ENCODE measurements around the gene CYP4B1.
"Not testable (repeated sequence)": the region's sequence is repeated elsewhere in the genome, so short reads cannot be mapped to it uniquely, and the experiment has no call there.

Gene CYP4B1

DNA sequence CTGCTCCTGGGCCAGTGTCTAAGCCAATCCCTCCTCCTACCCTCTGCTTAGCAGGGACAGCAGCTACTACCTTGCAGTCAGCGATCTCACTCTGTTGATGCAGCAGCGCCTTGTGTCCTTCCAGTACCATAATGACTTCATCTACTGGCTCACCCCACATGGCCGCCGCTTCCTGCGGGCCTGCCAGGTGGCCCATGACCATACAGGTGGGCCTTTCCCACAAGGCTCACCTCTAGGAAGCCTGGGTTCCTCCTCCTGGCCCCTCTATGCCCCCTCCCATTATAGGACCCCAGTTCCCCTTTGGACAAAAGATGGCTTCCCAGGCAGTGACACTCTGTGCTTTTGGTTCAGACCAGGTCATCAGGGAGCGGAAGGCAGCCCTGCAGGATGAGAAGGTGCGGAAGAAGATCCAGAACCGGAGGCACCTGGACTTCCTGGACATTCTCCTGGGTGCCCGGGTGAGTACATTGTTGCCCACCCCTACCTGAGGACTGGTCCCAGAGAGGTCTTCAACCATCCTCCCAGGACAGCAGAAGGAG lies 15.1 kb downstream of the CYP4B1 start:
- H3K27ac ChIP-seq (ENCODE audit: low read depth, low read length) = no peak overlapping the region
- H3K4me3 ChIP-seq (ENCODE audit: low read depth in 1 of 2, low read length in 2 of 2) = no peak overlapping the region
- no peak overlapping the region for H3K9ac ChIP-seq (ENCODE audit: low read depth in 1 of 2, low read length in 2 of 2)
- no peaks in the 10 kb centered on the region for H3K9me3 ChIP-seq (ENCODE audit: control insufficient read depth in 1 of 2, low read length in 2 of 2)
- no peaks in the 10 kb centered on the region for H3K27me3 ChIP-seq (ENCODE audit: control insufficient read depth in 1 of 2, insufficient read depth in 2 of 2, low read length in 2 of 2)
- H3K4me1 ChIP-seq (ENCODE audit: control insufficient read depth in 1 of 2, insufficient read depth in 2 of 2, low read length in 2 of 2) = no peaks in the 10 kb centered on the region
- no peaks in the 10 kb centered on the region for H3K36me3 ChIP-seq (ENCODE audit: control insufficient read depth in 1 of 2, insufficient read depth in 2 of 2, low read length in 2 of 2)

DNA sequence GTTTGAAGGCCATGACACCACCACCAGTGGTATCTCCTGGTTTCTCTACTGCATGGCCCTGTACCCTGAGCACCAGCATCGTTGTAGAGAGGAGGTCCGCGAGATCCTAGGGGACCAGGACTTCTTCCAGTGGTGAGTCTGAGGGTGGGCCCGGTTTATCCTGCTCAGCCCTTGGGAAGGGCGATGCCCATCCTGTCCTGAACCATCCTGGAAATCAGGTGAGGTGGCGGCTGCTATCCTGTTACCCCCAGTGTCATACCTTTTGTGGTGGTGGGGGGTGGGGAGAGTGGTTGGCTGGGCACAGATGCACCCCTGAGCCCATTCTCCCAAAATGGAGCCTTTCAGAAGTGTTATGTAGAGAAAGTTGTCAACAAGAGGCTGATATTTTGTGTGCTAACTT lies 16.3 kb downstream of the CYP4B1 start:
- Histone ChIP-seq H3K9ac (ENCODE audit: low read depth in 1 of 2, low read length in 2 of 2) (no peak overlapping the region), H3K4me1 (ENCODE audit: control insufficient read depth in 1 of 2, insufficient read depth in 2 of 2, low read length in 2 of 2) (no peaks in the 10 kb centered on the region), H3K36me3 (ENCODE audit: control insufficient read depth in 1 of 2, insufficient read depth in 2 of 2, low read length in 2 of 2) (no peaks in the 10 kb centered on the region), H3K9me3 (ENCODE audit: control insufficient read depth in 1 of 2, low read length in 2 of 2) (no peaks in the 10 kb centered on the region), H3K27me3 (ENCODE audit: control insufficient read depth in 1 of 2, insufficient read depth in 2 of 2, low read length in 2 of 2) (no peaks in the 10 kb centered on the region), H3K27ac (ENCODE audit: low read depth, low read length) (no peak overlapping the region), H3K4me3 (ENCODE audit: low read depth in 1 of 2, low read length in 2 of 2) (no peak overlapping the region)

DNA sequence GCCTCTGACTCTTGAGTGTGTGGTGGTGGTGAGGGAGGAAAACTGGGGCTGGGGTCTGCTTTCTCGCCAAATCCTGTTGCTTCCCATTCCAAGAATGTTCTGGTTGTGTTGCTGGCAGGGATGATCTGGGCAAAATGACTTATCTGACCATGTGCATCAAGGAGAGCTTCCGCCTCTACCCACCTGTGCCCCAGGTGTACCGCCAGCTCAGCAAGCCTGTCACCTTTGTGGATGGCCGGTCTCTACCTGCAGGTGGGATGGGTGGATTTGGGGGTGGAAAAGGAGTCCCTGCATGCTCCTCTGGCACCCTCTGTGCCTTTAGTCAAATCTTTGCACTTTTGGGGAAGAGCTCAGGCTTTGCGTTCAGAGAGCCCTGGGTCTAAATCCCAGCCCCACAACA lies 18.1 kb downstream of the CYP4B1 start:
- no peak overlapping the region for H3K4me3 ChIP-seq (ENCODE audit: low read depth in 1 of 2, low read length in 2 of 2)
- no peaks in the 10 kb centered on the region for H3K27me3 ChIP-seq (ENCODE audit: control insufficient read depth in 1 of 2, insufficient read depth in 2 of 2, low read length in 2 of 2)
- H3K36me3 ChIP-seq (ENCODE audit: control insufficient read depth in 1 of 2, insufficient read depth in 2 of 2, low read length in 2 of 2) = no peaks in the 10 kb centered on the region
- H3K4me1 ChIP-seq (ENCODE audit: control insufficient read depth in 1 of 2, insufficient read depth in 2 of 2, low read length in 2 of 2) = no peaks in the 10 kb centered on the region
- H3K9ac ChIP-seq (ENCODE audit: low read depth in 1 of 2, low read length in 2 of 2) = no peak overlapping the region
- no peak overlapping the region for H3K27ac ChIP-seq (ENCODE audit: low read depth, low read length)
- no peaks in the 10 kb centered on the region for H3K9me3 ChIP-seq (ENCODE audit: control insufficient read depth in 1 of 2, low read length in 2 of 2)

DNA sequence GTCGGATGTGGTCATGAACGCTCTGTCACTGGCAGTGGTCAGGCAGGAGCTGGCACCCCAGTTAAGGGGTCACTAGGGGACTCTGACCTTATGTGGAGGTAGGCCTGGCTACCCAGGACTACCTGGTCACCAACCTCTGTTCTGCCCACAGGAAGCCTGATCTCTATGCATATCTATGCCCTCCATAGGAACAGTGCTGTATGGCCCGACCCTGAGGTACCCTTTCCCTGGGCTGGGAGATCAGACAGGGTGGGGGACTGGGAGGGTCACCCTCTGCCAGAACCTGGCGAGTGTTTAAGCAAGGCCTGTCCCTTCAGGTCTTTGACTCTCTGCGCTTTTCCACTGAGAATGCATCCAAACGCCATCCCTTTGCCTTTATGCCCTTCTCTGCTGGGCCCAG lies 19.0 kb downstream of the CYP4B1 start:
- Histone ChIP-seq H3K4me1 (ENCODE audit: control insufficient read depth in 1 of 2, insufficient read depth in 2 of 2, low read length in 2 of 2) (no peaks in the 10 kb centered on the region), H3K9me3 (ENCODE audit: control insufficient read depth in 1 of 2, low read length in 2 of 2) (no peaks in the 10 kb centered on the region), H3K27me3 (ENCODE audit: control insufficient read depth in 1 of 2, insufficient read depth in 2 of 2, low read length in 2 of 2) (no peaks in the 10 kb centered on the region), H3K9ac (ENCODE audit: low read depth in 1 of 2, low read length in 2 of 2) (no peak overlapping the region), H3K27ac (ENCODE audit: low read depth, low read length) (no peak overlapping the region), H3K4me3 (ENCODE audit: low read depth in 1 of 2, low read length in 2 of 2) (no peak overlapping the region), H3K36me3 (ENCODE audit: control insufficient read depth in 1 of 2, insufficient read depth in 2 of 2, low read length in 2 of 2) (no peaks in the 10 kb centered on the region)

DNA sequence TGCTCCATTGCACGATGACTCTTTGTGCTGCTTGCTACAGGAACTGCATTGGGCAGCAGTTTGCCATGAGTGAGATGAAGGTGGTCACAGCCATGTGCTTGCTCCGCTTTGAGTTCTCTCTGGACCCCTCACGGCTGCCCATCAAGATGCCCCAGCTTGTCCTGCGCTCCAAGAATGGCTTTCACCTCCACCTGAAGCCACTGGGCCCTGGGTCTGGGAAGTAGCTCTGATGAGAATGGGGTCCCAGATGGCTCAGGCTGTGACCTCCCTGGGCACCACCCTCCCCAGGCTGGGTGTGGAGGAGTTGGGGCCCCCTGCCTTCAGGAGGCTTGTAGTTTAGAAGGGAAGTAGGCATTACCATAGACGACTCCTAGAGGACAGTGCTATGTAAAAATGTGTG lies 19.7 kb downstream of the CYP4B1 start:
- H3K4me3 ChIP-seq (ENCODE audit: low read depth in 1 of 2, low read length in 2 of 2) = no peak overlapping the region
- H3K9me3 ChIP-seq (ENCODE audit: control insufficient read depth in 1 of 2, low read length in 2 of 2) = no peaks in the 10 kb centered on the region
- H3K4me1 ChIP-seq (ENCODE audit: control insufficient read depth in 1 of 2, insufficient read depth in 2 of 2, low read length in 2 of 2) = no peaks in the 10 kb centered on the region
- no peak overlapping the region for H3K9ac ChIP-seq (ENCODE audit: low read depth in 1 of 2, low read length in 2 of 2)
- no peaks in the 10 kb centered on the region for H3K36me3 ChIP-seq (ENCODE audit: control insufficient read depth in 1 of 2, insufficient read depth in 2 of 2, low read length in 2 of 2)
- no peaks in the 10 kb centered on the region for H3K27me3 ChIP-seq (ENCODE audit: control insufficient read depth in 1 of 2, insufficient read depth in 2 of 2, low read length in 2 of 2)
- H3K27ac ChIP-seq (ENCODE audit: low read depth, low read length) = no peak overlapping the region

DNA sequence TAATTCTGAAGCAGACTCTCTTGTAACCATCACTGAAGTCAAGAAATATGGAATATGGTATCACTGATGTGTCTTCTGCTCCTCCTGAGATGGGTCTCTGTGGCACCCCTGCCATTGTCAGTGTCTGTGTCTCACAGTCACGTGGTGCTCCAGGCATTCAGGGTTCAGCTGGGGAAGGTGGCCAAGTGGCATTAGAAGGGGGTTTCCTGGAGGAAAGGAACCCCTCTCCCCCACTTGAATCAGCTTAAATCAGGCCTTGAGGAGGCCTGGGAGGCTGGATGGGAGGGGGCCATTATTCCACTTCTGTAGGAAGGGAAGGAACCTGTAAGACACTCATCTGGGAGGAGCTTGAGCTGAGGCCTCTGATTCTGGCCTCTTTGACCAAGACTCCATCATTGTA lies 20.5 kb downstream of the CYP4B1 start:
- Histone ChIP-seq H3K9ac (ENCODE audit: low read depth in 1 of 2, low read length in 2 of 2) (no peak overlapping the region), H3K4me3 (ENCODE audit: low read depth in 1 of 2, low read length in 2 of 2) (no peak overlapping the region), H3K27ac (ENCODE audit: low read depth, low read length) (no peak overlapping the region), H3K36me3 (ENCODE audit: control insufficient read depth in 1 of 2, insufficient read depth in 2 of 2, low read length in 2 of 2) (no peaks in the 10 kb centered on the region), H3K4me1 (ENCODE audit: control insufficient read depth in 1 of 2, insufficient read depth in 2 of 2, low read length in 2 of 2) (no peaks in the 10 kb centered on the region), H3K9me3 (ENCODE audit: control insufficient read depth in 1 of 2, low read length in 2 of 2) (no peaks in the 10 kb centered on the region), H3K27me3 (ENCODE audit: control insufficient read depth in 1 of 2, insufficient read depth in 2 of 2, low read length in 2 of 2) (no peaks in the 10 kb centered on the region)

DNA sequence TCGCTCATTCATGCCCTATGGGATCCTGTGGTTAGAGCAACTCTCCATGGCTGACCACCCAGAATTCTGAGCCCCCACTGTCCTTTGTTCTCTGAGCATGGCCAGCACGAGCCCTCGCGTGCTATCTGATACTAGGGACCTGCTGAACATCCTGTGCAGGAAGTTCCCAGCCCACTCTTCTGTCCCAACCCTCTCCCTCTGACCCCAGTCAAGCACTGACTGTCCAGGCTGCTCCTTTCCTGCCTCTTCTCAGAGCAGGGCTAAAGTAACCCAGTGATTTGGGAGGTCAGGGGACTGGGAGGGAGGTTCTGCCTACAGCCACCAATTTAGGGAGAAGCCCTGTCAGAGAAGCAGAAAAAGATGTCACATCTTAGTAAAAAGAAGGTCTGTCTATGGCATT lies 21.2 kb downstream of the CYP4B1 start:
- no peak overlapping the region for H3K27ac ChIP-seq (ENCODE audit: low read depth, low read length)
- H3K4me3 ChIP-seq (ENCODE audit: low read depth in 1 of 2, low read length in 2 of 2) = no peak overlapping the region
- H3K36me3 ChIP-seq (ENCODE audit: control insufficient read depth in 1 of 2, insufficient read depth in 2 of 2, low read length in 2 of 2) = no peaks in the 10 kb centered on the region
- H3K27me3 ChIP-seq (ENCODE audit: control insufficient read depth in 1 of 2, insufficient read depth in 2 of 2, low read length in 2 of 2) = no peaks in the 10 kb centered on the region
- H3K9ac ChIP-seq (ENCODE audit: low read depth in 1 of 2, low read length in 2 of 2) = no peak overlapping the region
- H3K9me3 ChIP-seq (ENCODE audit: control insufficient read depth in 1 of 2, low read length in 2 of 2) = no peaks in the 10 kb centered on the region
- no peaks in the 10 kb centered on the region for H3K4me1 ChIP-seq (ENCODE audit: control insufficient read depth in 1 of 2, insufficient read depth in 2 of 2, low read length in 2 of 2)

DNA sequence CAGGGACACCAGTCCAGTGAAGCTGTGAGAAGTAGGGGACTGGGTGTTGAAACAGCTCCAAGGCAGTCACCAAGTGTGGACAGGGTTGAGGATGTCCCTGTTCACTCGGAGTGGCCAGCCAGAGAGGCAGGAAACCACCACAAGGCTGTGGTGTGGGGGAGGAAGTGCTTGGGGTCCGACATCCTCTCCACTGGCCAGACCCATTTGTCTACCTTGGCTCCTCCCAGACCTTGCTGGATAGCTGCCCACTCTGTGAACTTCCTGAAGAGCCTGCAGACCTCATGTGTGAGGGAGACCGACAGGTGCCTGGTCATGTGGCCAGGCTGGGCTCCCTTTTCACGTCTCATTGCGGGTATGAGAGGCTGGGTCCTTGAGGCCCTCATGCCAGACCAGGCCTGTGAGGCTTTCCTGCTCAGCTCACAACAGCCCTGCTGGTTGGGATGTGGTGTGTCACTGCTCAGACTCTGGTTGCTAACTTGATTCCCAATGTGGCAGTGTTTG lies 21.8 kb downstream of the CYP4B1 start:
- no peaks in the 10 kb centered on the region for H3K9me3 ChIP-seq (ENCODE audit: control insufficient read depth in 1 of 2, low read length in 2 of 2)
- no peak overlapping the region for H3K9ac ChIP-seq (ENCODE audit: low read depth in 1 of 2, low read length in 2 of 2)
- no peaks in the 10 kb centered on the region for H3K4me1 ChIP-seq (ENCODE audit: control insufficient read depth in 1 of 2, insufficient read depth in 2 of 2, low read length in 2 of 2)
- H3K4me3 ChIP-seq (ENCODE audit: low read depth in 1 of 2, low read length in 2 of 2) = no peak overlapping the region
- H3K27me3 ChIP-seq (ENCODE audit: control insufficient read depth in 1 of 2, insufficient read depth in 2 of 2, low read length in 2 of 2) = no peaks in the 10 kb centered on the region
- no peaks in the 10 kb centered on the region for H3K36me3 ChIP-seq (ENCODE audit: control insufficient read depth in 1 of 2, insufficient read depth in 2 of 2, low read length in 2 of 2)
- no peak overlapping the region for H3K27ac ChIP-seq (ENCODE audit: low read depth, low read length)

DNA sequence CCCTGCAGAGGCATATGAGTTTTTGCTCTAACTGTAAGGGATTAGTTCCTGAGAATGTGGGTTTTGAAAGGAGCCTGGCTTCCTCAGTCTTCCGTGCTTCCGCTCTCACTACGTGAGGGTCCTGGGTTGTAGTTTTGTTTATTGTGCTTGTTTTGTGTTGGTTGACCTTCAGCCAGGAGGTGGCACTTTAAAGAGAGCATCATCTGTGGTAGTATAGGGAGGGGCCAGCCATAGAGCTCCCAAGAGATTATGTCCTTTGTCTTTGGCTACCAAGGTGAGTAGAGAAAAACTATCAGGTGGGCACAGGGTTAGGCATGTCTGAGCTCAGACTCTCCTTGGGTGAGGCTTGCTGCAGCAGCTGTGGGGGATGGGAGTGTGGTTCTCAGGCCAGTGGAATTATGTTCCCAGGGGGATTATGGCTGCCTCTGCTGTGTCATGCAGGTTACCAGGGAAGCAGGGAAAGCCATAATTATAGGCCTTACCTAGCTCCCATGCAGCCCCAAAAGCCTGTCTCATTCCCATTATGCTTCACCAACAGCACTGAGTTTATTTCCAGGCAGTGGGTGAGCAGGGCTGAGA lies 23.5 kb downstream of the CYP4B1 start:
- Histone ChIP-seq H3K9me3 (ENCODE audit: control insufficient read depth in 1 of 2, low read length in 2 of 2) (no peaks in the 10 kb centered on the region), H3K4me1 (ENCODE audit: control insufficient read depth in 1 of 2, insufficient read depth in 2 of 2, low read length in 2 of 2) (no peaks in the 10 kb centered on the region), H3K36me3 (ENCODE audit: control insufficient read depth in 1 of 2, insufficient read depth in 2 of 2, low read length in 2 of 2) (no peaks in the 10 kb centered on the region), H3K9ac (ENCODE audit: low read depth in 1 of 2, low read length in 2 of 2) (no peak overlapping the region), H3K27me3 (ENCODE audit: control insufficient read depth in 1 of 2, insufficient read depth in 2 of 2, low read length in 2 of 2) (no peaks in the 10 kb centered on the region), H3K4me3 (ENCODE audit: low read depth in 1 of 2, low read length in 2 of 2) (no peak overlapping the region), H3K27ac (ENCODE audit: low read depth, low read length) (no peak overlapping the region)

DNA sequence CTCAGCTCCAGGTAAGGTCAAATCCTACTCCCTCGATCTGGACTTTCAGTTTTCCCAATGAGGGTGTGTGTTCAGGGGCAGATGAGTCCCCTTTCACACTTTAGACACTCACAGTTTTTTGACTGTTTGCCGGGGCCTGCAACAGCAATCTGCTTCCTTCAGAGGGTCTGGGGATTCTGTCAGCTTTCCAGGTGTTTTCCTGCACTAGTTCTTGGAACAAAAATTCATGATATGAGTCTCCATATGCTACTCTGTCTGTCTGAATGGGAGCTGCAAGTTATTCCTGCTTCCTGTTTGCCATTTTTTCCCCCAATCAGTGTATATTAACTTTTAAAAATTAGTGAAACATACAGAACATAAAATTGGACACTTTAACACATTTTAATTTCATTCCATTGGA lies 24.3 kb downstream of the CYP4B1 start:
- Histone ChIP-seq H3K36me3 (ENCODE audit: control insufficient read depth in 1 of 2, insufficient read depth in 2 of 2, low read length in 2 of 2) (no peaks in the 10 kb centered on the region), H3K9ac (ENCODE audit: low read depth in 1 of 2, low read length in 2 of 2) (no peak overlapping the region), H3K4me3 (ENCODE audit: low read depth in 1 of 2, low read length in 2 of 2) (no peak overlapping the region), H3K27ac (ENCODE audit: low read depth, low read length) (no peak overlapping the region), H3K9me3 (ENCODE audit: control insufficient read depth in 1 of 2, low read length in 2 of 2) (no peaks in the 10 kb centered on the region), H3K4me1 (ENCODE audit: control insufficient read depth in 1 of 2, insufficient read depth in 2 of 2, low read length in 2 of 2) (no peaks in the 10 kb centered on the region), H3K27me3 (ENCODE audit: control insufficient read depth in 1 of 2, insufficient read depth in 2 of 2, low read length in 2 of 2) (no peaks in the 10 kb centered on the region)

DNA sequence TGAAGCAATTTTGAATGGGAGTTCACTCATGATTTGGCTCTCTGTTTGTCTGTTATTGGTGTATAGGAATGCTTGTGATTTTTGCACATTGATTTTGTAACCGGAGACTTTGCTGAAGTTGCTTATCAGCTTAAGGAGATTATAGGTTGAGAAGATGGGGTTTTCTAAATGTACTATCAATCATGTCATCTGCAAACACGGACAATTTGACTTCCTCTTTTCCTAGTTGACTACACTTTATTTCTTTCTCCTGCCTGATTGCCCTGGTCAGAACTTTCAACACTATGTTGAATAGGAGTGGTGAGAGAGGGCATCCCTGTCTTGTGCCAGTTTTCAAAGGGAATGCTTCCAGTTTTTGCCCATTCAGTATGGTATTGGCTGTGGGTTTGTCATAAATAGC lies 28.0 kb downstream of the CYP4B1 start:
- not testable (repeated sequence) for H3K4me1 ChIP-seq (ENCODE audit: control insufficient read depth in 1 of 2, insufficient read depth in 2 of 2, low read length in 2 of 2); H3K27ac ChIP-seq (ENCODE audit: low read depth, low read length); H3K36me3 ChIP-seq (ENCODE audit: control insufficient read depth in 1 of 2, insufficient read depth in 2 of 2, low read length in 2 of 2); H3K27me3 ChIP-seq (ENCODE audit: control insufficient read depth in 1 of 2, insufficient read depth in 2 of 2, low read length in 2 of 2); H3K4me3 ChIP-seq (ENCODE audit: low read depth in 1 of 2, low read length in 2 of 2); H3K9ac ChIP-seq (ENCODE audit: low read depth in 1 of 2, low read length in 2 of 2); H3K9me3 ChIP-seq (ENCODE audit: control insufficient read depth in 1 of 2, low read length in 2 of 2)
